ENCODE measurements around the gene ARHGEF12. TPM values are rescaled to one million over a fixed set of nuclear protein-coding genes. Genes with fewer than 3 reads are reported as not detected.

The ARHGEF12 gene
- total RNA-seq, 4 donors from 2014 or later = 82.6 to 161 (median 125) TPM

- Histone ChIP-seq H3K27ac (no peak overlapping the region), H3K27me3 (no peaks in the 10 kb centered on the region), H3K9me3 (no peaks in the 10 kb centered on the region), H3K4me1 (no peaks in the 10 kb centered on the region), H3K4me3 (no peak overlapping the region), H3K36me3 (no peaks in the 10 kb centered on the region)
- TF ChIP-seq CTCF (IDR thresholded peaks at IDR 0.05) (no peak), POLR2A (IDR thresholded peaks at IDR 0.05) (no peak)
- DNase-seq = no peak
- intact Hi-C loops (cut with DNase I; ENCODE audit: low total_unique reads) = no loop called here
Measured at GRCh38 chr11:120538707-120539106, 202.5 kb downstream of the ARHGEF12 start.

Small RNA genes lying within 50 kb of the gene (small RNA-seq; reads per million reads assigned to genes)
- 1,015 reads per million, percentile 98 among the genes with 10 or more reads in this experiment for gene RF00100

Other genes with a start within 250 kb of the ARHGEF12 start
- gene TRIM29, start 198.3 kb upstream of the ARHGEF12 start, total RNA-seq = 1 to 10 TPM; 4.6 to 7.6 (median 6.1) TPM
- gene OAF, start 125.4 kb upstream of the ARHGEF12 start, total RNA-seq = 10 to 100 TPM; 29.2 to 90.1 (median 44.6) TPM
- gene POU2F3, start 96.3 kb upstream of the ARHGEF12 start, total RNA-seq = under 1 TPM in 1 of 4 donors, not detected in 3; 0.85 TPM
- gene TLCD5, start 11.1 kb upstream of the ARHGEF12 start, total RNA-seq = 10 to 100 TPM in 2 of 4 donors, 1 to 10 TPM in 1, under 1 TPM in 1; 0.51 to 17.1 (median 6.4) TPM
- 1 to 10 TPM in 1 of 4 donors, under 1 TPM in 1, not detected in 2; 0.28 to 1.1 TPM for gene GRIK4, start 175.3 kb downstream of the ARHGEF12 start, total RNA-seq

All from uterus (tissue), 4 donors.